ENCODE measurements around the gene PIAS1.

GRCh38 chr15:68096099-68096498 lies 42.0 kb downstream of the PIAS1 start:
- TF ChIP-seq POLR2A (IDR thresholded peaks at IDR 0.05) (no peak), CTCF (IDR thresholded peaks at IDR 0.05) (no peak)

Data from tibial nerve (tissue), 3 donors.